Measurements from ENCODE around the gene VWA1.

DNA sequence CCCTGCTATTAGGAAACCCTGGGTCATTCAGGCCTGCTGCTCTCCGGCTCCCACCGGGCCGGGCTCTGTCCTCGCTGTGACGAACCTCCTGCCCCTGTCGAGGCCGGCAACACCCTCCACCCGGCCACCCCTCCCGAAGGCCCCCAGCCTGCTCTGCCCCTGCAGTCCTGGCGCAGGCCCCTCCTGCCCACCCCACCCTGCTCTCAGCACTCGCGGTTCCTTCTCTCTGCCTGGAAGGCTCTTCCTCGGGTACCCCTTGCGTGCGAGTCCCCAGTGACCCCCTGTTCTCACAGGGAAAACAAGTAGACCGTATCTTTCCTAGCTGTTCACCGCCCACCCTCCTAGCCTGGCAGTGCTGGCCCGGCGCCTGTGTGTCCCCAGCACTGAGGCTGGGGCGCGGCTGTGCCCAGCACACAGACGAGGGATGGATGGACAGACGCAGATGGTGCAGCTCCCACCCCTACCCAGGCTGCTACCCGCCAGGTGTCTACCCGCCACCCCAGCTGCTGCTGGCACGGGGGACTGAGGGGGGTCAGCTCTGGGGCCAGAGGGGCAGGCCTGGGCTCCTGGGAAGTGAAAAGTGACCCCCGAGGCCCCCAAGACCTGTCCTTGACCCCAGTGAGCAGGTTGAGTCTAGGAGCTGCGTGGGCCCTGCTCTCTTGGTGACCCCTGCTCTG lies 3.1 kb upstream of the VWA1 start:
- TF ChIP-seq, protein P1, sequence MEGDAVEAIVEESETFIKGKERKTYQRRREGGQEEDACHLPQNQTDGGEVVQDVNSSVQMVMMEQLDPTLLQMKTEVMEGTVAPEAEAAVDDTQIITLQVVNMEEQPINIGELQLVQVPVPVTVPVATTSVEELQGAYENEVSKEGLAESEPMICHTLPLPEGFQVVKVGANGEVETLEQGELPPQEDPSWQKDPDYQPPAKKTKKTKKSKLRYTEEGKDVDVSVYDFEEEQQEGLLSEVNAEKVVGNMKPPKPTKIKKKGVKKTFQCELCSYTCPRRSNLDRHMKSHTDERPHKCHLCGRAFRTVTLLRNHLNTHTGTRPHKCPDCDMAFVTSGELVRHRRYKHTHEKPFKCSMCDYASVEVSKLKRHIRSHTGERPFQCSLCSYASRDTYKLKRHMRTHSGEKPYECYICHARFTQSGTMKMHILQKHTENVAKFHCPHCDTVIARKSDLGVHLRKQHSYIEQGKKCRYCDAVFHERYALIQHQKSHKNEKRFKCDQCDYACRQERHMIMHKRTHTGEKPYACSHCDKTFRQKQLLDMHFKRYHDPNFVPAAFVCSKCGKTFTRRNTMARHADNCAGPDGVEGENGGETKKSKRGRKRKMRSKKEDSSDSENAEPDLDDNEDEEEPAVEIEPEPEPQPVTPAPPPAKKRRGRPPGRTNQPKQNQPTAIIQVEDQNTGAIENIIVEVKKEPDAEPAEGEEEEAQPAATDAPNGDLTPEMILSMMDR (conservative IDR thresholded peaks at IDR 0.05): no peak
- no peak for TF ChIP-seq ZFX (IDR thresholded peaks at IDR 0.05)
